ENCODE data around the gene SLC11A2. TPM values are rescaled to one million over a fixed set of nuclear protein-coding genes. Genes with fewer than 3 reads are reported as not detected.

The SLC11A2 gene
- total and polyA plus RNA-seq, 2 of the 8 experiments (the other 6 are each of a cell fraction or from before 2014, with no cell fraction given), result 55.0 to 61.5 TPM

DNA sequence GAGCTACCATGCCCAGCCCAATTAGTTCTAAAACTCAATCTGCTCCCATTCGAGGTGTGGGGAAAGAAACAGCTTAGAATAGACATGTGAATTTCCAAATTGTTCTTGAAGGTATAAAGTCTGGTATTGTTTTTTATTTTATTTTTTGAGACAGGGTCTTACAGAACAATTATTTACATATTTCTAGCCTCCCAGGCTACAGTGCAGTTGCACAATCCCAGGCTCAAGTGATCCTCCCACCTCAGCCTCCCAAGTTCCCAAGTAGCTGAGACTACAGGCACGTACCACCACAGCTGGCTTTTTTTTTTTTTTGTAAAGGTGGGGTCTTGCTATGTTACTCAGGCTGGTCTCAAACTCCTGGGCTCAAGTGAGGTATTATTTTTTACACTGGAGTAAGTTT lies 6.3 kb downstream of the SLC11A2 start (continued):
- TF ChIP-seq, protein P1, sequence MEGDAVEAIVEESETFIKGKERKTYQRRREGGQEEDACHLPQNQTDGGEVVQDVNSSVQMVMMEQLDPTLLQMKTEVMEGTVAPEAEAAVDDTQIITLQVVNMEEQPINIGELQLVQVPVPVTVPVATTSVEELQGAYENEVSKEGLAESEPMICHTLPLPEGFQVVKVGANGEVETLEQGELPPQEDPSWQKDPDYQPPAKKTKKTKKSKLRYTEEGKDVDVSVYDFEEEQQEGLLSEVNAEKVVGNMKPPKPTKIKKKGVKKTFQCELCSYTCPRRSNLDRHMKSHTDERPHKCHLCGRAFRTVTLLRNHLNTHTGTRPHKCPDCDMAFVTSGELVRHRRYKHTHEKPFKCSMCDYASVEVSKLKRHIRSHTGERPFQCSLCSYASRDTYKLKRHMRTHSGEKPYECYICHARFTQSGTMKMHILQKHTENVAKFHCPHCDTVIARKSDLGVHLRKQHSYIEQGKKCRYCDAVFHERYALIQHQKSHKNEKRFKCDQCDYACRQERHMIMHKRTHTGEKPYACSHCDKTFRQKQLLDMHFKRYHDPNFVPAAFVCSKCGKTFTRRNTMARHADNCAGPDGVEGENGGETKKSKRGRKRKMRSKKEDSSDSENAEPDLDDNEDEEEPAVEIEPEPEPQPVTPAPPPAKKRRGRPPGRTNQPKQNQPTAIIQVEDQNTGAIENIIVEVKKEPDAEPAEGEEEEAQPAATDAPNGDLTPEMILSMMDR (IDR thresholded peaks at IDR 0.05; ENCODE audit: control extremely low read depth in 1 of 3, insufficient read depth in 1 of 3, low read depth in 1 of 3, low read length in 3 of 3), result no peak
- no peak for TF ChIP-seq RNF2 (IDR thresholded peaks at IDR 0.05; ENCODE audit: borderline replicate concordance, low read depth, low read length, missing control alignments, poor library complexity, severe bottlenecking)
- no peak for TF ChIP-seq JUND (IDR thresholded peaks at IDR 0.05; ENCODE audit: low read length)
- no peak for TF ChIP-seq TCF12 (IDR thresholded peaks at IDR 0.05; ENCODE audit: low read depth, low read length)

All from H1 (cell line).